Muscle of back (tissue), 11 donors: ENCODE data around the gene HFM1. TPM values are rescaled to one million over a fixed set of nuclear protein-coding genes. Genes with fewer than 3 reads are reported as not detected.

Experiments used
- DNase-seq, 3 donors: peaks; one replicate each; pipeline versions ENCODE4 v3.0.0 to v3.0.0-alpha.2; 2013
- polyA plus RNA-seq, 10 donors: library from polyadenylated mRNA; unstranded; fragments of 120-200 nt; gene quantifications; one replicate each; pipeline ENCODE4 v1.2.1, GENCODE V29; 2013; ENCODE audit not compliant: insufficient read length in 10 of 10

The HFM1 gene
- polyA plus RNA-seq, 10 donors, result 1.2 to 3.8 (median 2.3) TPM

- DNase-seq, result no peak
Observed at GRCh38 chr1:91243171-91243570, 161.5 kb downstream of the HFM1 start.

DNA sequence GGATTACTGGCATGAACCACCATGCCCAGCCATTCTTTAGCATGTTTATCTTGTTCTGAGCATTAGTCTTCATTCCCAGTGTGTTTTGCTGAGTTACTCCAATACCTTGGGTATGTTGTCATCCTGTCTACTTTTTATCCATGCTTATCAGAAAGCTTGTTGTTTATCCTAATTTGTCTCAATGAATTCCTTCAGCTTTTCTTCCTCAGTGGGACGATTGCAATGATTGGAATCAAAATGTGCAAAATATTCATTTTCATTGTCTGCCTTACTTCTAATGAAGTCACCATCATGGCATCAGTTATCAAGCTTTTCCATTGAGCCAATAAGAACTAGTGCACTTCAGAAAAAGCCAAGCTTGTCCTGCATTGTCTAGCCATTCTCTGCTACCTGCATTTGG lies 170.5 kb downstream of the HFM1 start:
- no peak for DNase-seq

- no peak for DNase-seq
Observed at GRCh38 chr1:91226741-91227140, 177.9 kb downstream of the HFM1 start.

GRCh38 chr1:91224878-91225277 lies 179.8 kb downstream of the HFM1 start:
- DNase-seq, result no peak

- no peak for DNase-seq
Observed at GRCh38 chr1:91221017-91221416, 183.6 kb downstream of the HFM1 start.

DNA sequence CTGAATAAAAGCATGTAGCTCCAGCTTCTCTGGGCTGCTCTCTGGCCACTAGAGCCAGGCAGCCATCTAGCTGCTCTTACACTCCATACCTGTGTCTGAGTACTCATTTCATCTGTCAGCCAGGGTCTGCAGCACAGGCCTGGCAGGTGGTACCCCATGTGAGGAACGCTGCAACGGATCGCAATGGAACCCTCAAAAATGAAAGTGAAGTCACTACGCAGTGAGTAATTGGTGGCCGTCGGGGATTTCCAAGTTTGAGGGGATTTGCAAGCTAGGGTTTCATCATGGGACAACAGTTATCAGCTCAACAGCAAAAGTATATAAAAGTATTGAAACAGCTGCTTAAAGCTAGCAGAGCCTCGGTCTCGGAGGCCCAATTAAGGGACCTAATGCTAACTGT lies 186.7 kb downstream of the HFM1 start:
- DNase-seq, result no peak

Other genes starting within 250 kb of the HFM1 start
- gene CDC7, start 96.0 kb upstream of the HFM1 start, polyA plus RNA-seq, result 10 to 100 TPM in 5 of 10 donors, 1 to 10 TPM in 5; 5.5 to 13.2 (median 9.8) TPM